ENCODE measurements around the gene LRCH1.

Gene LRCH1

DNA sequence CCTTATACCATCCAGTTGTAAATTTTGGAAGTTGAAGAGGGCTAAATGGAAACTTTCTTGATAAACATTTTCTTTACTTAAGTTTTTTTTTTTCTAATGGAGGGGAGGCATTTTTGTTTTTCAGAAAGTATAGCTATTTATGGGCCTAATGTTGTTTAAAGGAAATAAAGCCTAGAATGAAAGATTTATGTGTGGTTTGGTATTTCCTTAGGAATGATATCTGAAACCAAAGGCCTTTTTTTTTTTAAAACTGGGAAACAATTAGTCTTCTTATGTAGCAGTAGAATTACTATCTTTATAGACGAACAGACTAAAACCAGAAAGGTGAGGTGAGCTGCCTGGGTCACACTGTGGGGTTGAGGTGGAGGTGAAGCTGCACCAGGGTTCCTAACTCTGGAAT is 163.9 kb downstream of the LRCH1 start:
- TF ChIP-seq, protein P1, sequence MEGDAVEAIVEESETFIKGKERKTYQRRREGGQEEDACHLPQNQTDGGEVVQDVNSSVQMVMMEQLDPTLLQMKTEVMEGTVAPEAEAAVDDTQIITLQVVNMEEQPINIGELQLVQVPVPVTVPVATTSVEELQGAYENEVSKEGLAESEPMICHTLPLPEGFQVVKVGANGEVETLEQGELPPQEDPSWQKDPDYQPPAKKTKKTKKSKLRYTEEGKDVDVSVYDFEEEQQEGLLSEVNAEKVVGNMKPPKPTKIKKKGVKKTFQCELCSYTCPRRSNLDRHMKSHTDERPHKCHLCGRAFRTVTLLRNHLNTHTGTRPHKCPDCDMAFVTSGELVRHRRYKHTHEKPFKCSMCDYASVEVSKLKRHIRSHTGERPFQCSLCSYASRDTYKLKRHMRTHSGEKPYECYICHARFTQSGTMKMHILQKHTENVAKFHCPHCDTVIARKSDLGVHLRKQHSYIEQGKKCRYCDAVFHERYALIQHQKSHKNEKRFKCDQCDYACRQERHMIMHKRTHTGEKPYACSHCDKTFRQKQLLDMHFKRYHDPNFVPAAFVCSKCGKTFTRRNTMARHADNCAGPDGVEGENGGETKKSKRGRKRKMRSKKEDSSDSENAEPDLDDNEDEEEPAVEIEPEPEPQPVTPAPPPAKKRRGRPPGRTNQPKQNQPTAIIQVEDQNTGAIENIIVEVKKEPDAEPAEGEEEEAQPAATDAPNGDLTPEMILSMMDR (conservative IDR thresholded peaks at IDR 0.05; ENCODE audit: low read depth, low read length) = no peak
- Histone ChIP-seq H3K4me1 (ENCODE audit: low read depth, poor library complexity, severe bottlenecking) (no peaks in the 10 kb centered on the region), H3K4me2 (no peak overlapping the region), H4K20me1 (ENCODE audit: insufficient read depth) (no peaks in the 10 kb centered on the region), H3K4me3 (IDR thresholded peaks at IDR 0.05; ENCODE audit: insufficient read depth, low read depth, low read length) (no peak overlapping the region), H3K36me3 (ENCODE audit: insufficient read depth) (no peaks in the 10 kb centered on the region), H3K27ac (no peak overlapping the region), H3K79me2 (ENCODE audit: insufficient read depth, low read depth) (no peaks in the 10 kb centered on the region), H3K27me3 (ENCODE audit: insufficient read depth, low read depth) (no peaks in the 10 kb centered on the region), H3K9ac (no peak overlapping the region), H2AFZ (ENCODE audit: low read depth) (no peak overlapping the region)

DNA sequence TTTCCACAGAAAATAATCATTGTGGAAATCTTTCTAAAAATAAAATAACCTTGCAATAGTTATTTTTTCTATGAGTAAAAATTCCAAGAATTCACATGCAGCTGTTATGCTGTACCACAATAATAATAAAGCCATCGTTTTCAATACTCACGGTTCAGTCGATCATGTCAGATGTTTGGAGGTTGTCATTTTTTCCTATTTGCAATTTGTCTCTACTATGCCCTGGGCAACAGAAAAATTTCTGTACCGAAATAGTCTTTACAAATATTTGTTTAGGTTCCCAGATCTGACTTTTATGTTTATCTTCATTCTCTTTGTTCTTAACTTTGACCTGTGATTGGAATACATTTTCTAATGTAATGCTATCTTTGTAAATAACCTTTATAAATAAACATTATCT is 164.3 kb downstream of the LRCH1 start:
- no peak overlapping the region for H3K4me3 ChIP-seq (IDR thresholded peaks at IDR 0.05; ENCODE audit: insufficient read depth, low read depth, low read length)
- no peak overlapping the region for H2AFZ ChIP-seq (ENCODE audit: low read depth)
- TF ChIP-seq, protein P1 (conservative IDR thresholded peaks at IDR 0.05; ENCODE audit: low read depth, low read length) = no peak
- H3K4me1 ChIP-seq (ENCODE audit: low read depth, poor library complexity, severe bottlenecking) = no peaks in the 10 kb centered on the region
- no peaks in the 10 kb centered on the region for H3K79me2 ChIP-seq (ENCODE audit: insufficient read depth, low read depth)
- H3K27ac ChIP-seq = no peak overlapping the region
- H3K36me3 ChIP-seq (ENCODE audit: insufficient read depth) = no peaks in the 10 kb centered on the region
- no peak overlapping the region for H3K9ac ChIP-seq
- no peaks in the 10 kb centered on the region for H3K27me3 ChIP-seq (ENCODE audit: insufficient read depth, low read depth)
- no peaks in the 10 kb centered on the region for H4K20me1 ChIP-seq (ENCODE audit: insufficient read depth)
- H3K4me2 ChIP-seq = no peak overlapping the region

DNA sequence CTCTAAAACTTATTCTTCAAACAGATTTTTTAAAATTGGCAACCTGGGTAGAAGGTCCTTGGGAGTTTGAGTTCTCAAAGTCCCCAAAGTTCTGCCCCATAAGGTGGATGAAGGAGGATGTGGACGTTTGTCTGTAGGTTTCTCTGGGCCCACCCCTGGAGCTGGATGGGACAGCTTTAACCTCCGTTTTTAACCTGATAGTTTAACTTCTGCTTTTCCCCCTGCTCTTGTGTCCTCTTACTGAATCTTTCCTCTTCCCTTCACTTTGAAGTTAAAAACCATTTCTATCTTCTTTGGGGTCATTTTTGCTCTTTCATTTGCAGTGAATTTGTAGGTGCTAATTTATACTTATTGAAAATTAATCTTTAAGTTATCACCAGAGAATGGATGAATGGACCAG is 164.9 kb downstream of the LRCH1 start:
- Histone ChIP-seq H3K9ac (no peak overlapping the region), H4K20me1 (ENCODE audit: insufficient read depth) (no peaks in the 10 kb centered on the region), H3K4me3 (IDR thresholded peaks at IDR 0.05; ENCODE audit: insufficient read depth, low read depth, low read length) (no peak overlapping the region), H3K27ac (no peak overlapping the region), H3K4me2 (no peak overlapping the region), H3K27me3 (ENCODE audit: insufficient read depth, low read depth) (no peaks in the 10 kb centered on the region), H3K4me1 (ENCODE audit: low read depth, poor library complexity, severe bottlenecking) (no peaks in the 10 kb centered on the region), H2AFZ (ENCODE audit: low read depth) (no peak overlapping the region), H3K36me3 (ENCODE audit: insufficient read depth) (no peaks in the 10 kb centered on the region), H3K79me2 (ENCODE audit: insufficient read depth, low read depth) (no peaks in the 10 kb centered on the region)
- TF ChIP-seq, protein P1 (conservative IDR thresholded peaks at IDR 0.05; ENCODE audit: low read depth, low read length) = no peak

DNA sequence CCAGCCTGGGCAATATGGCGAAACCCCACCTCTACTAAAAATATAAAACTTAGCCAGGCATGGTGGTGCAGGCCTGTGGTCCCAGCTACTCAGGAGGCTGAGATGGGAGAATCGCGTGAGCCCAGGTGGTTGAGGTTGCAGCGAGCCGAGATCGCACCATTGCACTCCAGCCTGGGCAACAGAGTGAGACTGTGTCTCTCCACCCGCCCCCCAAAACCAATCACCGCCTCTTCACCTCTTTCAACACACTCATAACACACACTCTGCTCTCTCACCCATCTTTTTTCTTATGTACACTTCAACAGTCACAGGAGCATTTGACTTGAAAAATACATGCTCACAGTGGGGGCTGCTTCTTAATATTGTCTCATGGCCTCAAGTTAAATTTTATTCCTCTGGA is 167.2 kb downstream of the LRCH1 start:
- H3K27me3 ChIP-seq (ENCODE audit: insufficient read depth, low read depth) = no peaks in the 10 kb centered on the region
- no peaks in the 10 kb centered on the region for H4K20me1 ChIP-seq (ENCODE audit: insufficient read depth)
- no peaks in the 10 kb centered on the region for H3K79me2 ChIP-seq (ENCODE audit: insufficient read depth, low read depth)
- no peak overlapping the region for H3K27ac ChIP-seq
- no peak overlapping the region for H2AFZ ChIP-seq (ENCODE audit: low read depth)
- H3K4me2 ChIP-seq = no peak overlapping the region
- no peak overlapping the region for H3K9ac ChIP-seq
- no peaks in the 10 kb centered on the region for H3K36me3 ChIP-seq (ENCODE audit: insufficient read depth)
- H3K4me3 ChIP-seq (IDR thresholded peaks at IDR 0.05; ENCODE audit: insufficient read depth, low read depth, low read length) = no peak overlapping the region
- TF ChIP-seq, protein P1 (conservative IDR thresholded peaks at IDR 0.05; ENCODE audit: low read depth, low read length) = no peak
- H3K4me1 ChIP-seq (ENCODE audit: low read depth, poor library complexity, severe bottlenecking) = no peaks in the 10 kb centered on the region

DNA sequence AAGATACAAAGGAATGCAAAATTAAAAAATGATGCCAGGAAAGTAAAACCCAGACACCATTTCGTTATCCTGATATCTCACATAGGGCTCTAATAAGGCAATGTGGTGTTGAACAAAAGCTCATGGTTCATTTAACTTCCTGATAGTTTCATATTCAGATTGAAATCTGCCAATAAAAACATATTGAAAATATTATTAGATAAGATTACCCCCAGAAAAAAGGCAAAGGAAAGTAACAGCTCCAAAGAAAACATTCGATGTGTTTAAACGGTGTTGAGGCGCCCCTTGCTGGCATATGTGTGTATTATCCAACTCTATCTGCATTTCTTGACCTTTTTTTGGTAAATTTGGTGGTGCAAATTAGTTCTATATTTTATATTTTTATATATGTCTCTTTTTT is 168.1 kb downstream of the LRCH1 start:
- Histone ChIP-seq H2AFZ (ENCODE audit: low read depth) (no peak overlapping the region), H3K4me1 (ENCODE audit: low read depth, poor library complexity, severe bottlenecking) (no peaks in the 10 kb centered on the region), H3K79me2 (ENCODE audit: insufficient read depth, low read depth) (no peaks in the 10 kb centered on the region), H3K9ac (no peak overlapping the region), H3K4me3 (IDR thresholded peaks at IDR 0.05; ENCODE audit: insufficient read depth, low read depth, low read length) (no peak overlapping the region), H3K4me2 (no peak overlapping the region), H4K20me1 (ENCODE audit: insufficient read depth) (no peaks in the 10 kb centered on the region), H3K27ac (no peak overlapping the region), H3K27me3 (ENCODE audit: insufficient read depth, low read depth) (no peaks in the 10 kb centered on the region), H3K36me3 (ENCODE audit: insufficient read depth) (no peaks in the 10 kb centered on the region)
- TF ChIP-seq, protein P1 (conservative IDR thresholded peaks at IDR 0.05; ENCODE audit: low read depth, low read length) = peak; percentile 53

All from KMS-11 (cell line).